Stimulated activated CD4-positive, alpha-beta T cell treated with anti-CD3 and anti-CD28 coated beads, Interleukin-15, amount 100 ng/mL, for 24 hours (primary cell): ENCODE results near the gene CNNM4.
A peak's percentile ranks its signal among the peaks of the same experiment; 100 is the strongest.

ENCODE experiments used
- DNase-seq: peaks from one replicate; pipeline ENCODE4 v3.0.0-alpha.2; 2020

The CNNM4 gene

GRCh38 chr2:96759548-96759947 lies 1.2 kb upstream of the CNNM4 start:
- no peak for DNase-seq

- no peak for DNase-seq
Measured at GRCh38 chr2:96760986-96761832, 507 bp downstream of the CNNM4 start.

GRCh38 chr2:96762529-96763311 lies 2.0 kb downstream of the CNNM4 start:
- no peak for DNase-seq

GRCh38 chr2:96763511-96764252 lies 3.0 kb downstream of the CNNM4 start:
- peak; percentile 21 for DNase-seq

GRCh38 chr2:96764253-96764637 lies 3.5 kb downstream of the CNNM4 start:
- no peak for DNase-seq

- no peak for DNase-seq
Measured at GRCh38 chr2:96767135-96767871, 6.6 kb downstream of the CNNM4 start.

- no peak for DNase-seq
Measured at GRCh38 chr2:96768083-96768561, 7.4 kb downstream of the CNNM4 start.

- DNase-seq, result no peak
Measured at GRCh38 chr2:96769814-96770213, 9.1 kb downstream of the CNNM4 start.

- DNase-seq, result no peak
Measured at GRCh38 chr2:96770442-96771202, 9.9 kb downstream of the CNNM4 start.

- no peak for DNase-seq
Measured at GRCh38 chr2:96771796-96772618, 11.3 kb downstream of the CNNM4 start.

GRCh38 chr2:96772903-96773671 lies 12.4 kb downstream of the CNNM4 start:
- peak; percentile 48 for DNase-seq

- DNase-seq, result peak; percentile 52
Measured at GRCh38 chr2:96773922-96774321, 13.2 kb downstream of the CNNM4 start.

GRCh38 chr2:96775160-96775559 lies 14.5 kb downstream of the CNNM4 start:
- DNase-seq, result no peak

- DNase-seq, result no peak
Measured at GRCh38 chr2:96783388-96783787, 22.7 kb downstream of the CNNM4 start.

- no peak for DNase-seq
Measured at GRCh38 chr2:96787411-96787810, 26.7 kb downstream of the CNNM4 start.

GRCh38 chr2:96788442-96789244 lies 27.9 kb downstream of the CNNM4 start:
- DNase-seq, result no peak

GRCh38 chr2:96789245-96789617 lies 28.5 kb downstream of the CNNM4 start:
- no peak for DNase-seq

- DNase-seq, result no peak
Measured at GRCh38 chr2:96792772-96793749, 32.4 kb downstream of the CNNM4 start.
